Measurements from ENCODE around the gene THAP4. TPM values are rescaled to one million over a fixed set of nuclear protein-coding genes. Genes with fewer than 3 reads are reported as not detected.
"Not testable (repeated sequence)": the region's sequence is repeated elsewhere in the genome, so short reads cannot be mapped to it uniquely, and the experiment has no call there.

The THAP4 gene
- total RNA-seq, 1 experiment from 2014 or later: 94.8 TPM

GRCh38 chr2:241573741-241574140 lies 63.2 kb downstream of the THAP4 start:
- BruUV-seq (replicated peaks): no TSS peak
- no peak overlapping the region for H3K4me2 ChIP-seq
- no peaks in the 10 kb centered on the region for H3K27me3 ChIP-seq (ENCODE audit: insufficient read depth, low read depth)
- intact Hi-C loops (cut with micrococcal nuclease; ENCODE audit: unreplicated experiment): no loop called here
- no peak overlapping the region for H3K27ac ChIP-seq
- H3K4me1 ChIP-seq (replicated peaks; ENCODE audit: insufficient read depth): no peaks in the 10 kb centered on the region
- H3F3A ChIP-seq (ENCODE audit: insufficient read depth, low read depth): no peaks in the 10 kb centered on the region; the same call in 1 of the 2 replicates
- H4K20me1 ChIP-seq (ENCODE audit: insufficient read depth): no peaks in the 10 kb centered on the region
- H2AFZ ChIP-seq: no peak overlapping the region
- H3K4me3 ChIP-seq: no peak overlapping the region
- no peaks in the 10 kb centered on the region for H3K79me2 ChIP-seq (ENCODE audit: low read depth)
- no peak for DNase-seq
- H3K9me2 ChIP-seq (ENCODE audit: insufficient read depth): no peaks in the 10 kb centered on the region
- H3K36me3 ChIP-seq (ENCODE audit: low read depth): no peaks in the 10 kb centered on the region
- H3K9me3 ChIP-seq (ENCODE audit: insufficient read depth, low read depth): no peaks in the 10 kb centered on the region
- POLR2A ChIA-PET (ENCODE audit: unreplicated experiment): interaction anchor here (0.6 kb wide), 1 partner anchor 256 kb away, joined by 5 read pairs; no protein-coding TSS in a partner anchor
- CTCF ChIA-PET: no interaction called here
- TF ChIP-seq CTCF (conservative IDR thresholded peaks at IDR 0.05) (no peak), EZH2 (IDR thresholded peaks at IDR 0.05; ENCODE audit: low read depth) (no peak)

GRCh38 chr2:241572915-241573651 lies 63.9 kb downstream of the THAP4 start:
- H3K4me2 ChIP-seq; intact Hi-C loops (cut with micrococcal nuclease; ENCODE audit: unreplicated experiment); H3K36me3 ChIP-seq (ENCODE audit: low read depth); CTCF ChIA-PET; H3K27ac ChIP-seq; DNase-seq; H3K9me2 ChIP-seq (ENCODE audit: insufficient read depth); H2AFZ ChIP-seq; H3K4me3 ChIP-seq; H3K79me2 ChIP-seq (ENCODE audit: low read depth); POLR2A ChIA-PET (ENCODE audit: unreplicated experiment); H4K20me1 ChIP-seq (ENCODE audit: insufficient read depth); H3K27me3 ChIP-seq (ENCODE audit: insufficient read depth, low read depth); BruUV-seq (replicated peaks); H3K9me3 ChIP-seq (ENCODE audit: insufficient read depth, low read depth); H3F3A ChIP-seq (ENCODE audit: insufficient read depth, low read depth); H3K4me1 ChIP-seq (replicated peaks; ENCODE audit: insufficient read depth): not testable (repeated sequence)

GRCh38 chr2:241571821-241572620 lies 64.9 kb downstream of the THAP4 start:
- BruUV-seq (replicated peaks): no TSS peak
- Histone ChIP-seq H3K27ac (no peak overlapping the region), H3K9me2 (ENCODE audit: insufficient read depth) (no peaks in the 10 kb centered on the region), H3K4me2 (no peak overlapping the region), H2AFZ (no peak overlapping the region), H3K9me3 (ENCODE audit: insufficient read depth, low read depth) (no peaks in the 10 kb centered on the region), H3K4me3 (no peak overlapping the region), H3K36me3 (ENCODE audit: low read depth) (no peaks in the 10 kb centered on the region), H3K4me1 (replicated peaks; ENCODE audit: insufficient read depth) (no peaks in the 10 kb centered on the region), H3F3A (ENCODE audit: insufficient read depth, low read depth) (no peaks in the 10 kb centered on the region), H3K79me2 (ENCODE audit: low read depth) (no peaks in the 10 kb centered on the region), H4K20me1 (ENCODE audit: insufficient read depth) (no peaks in the 10 kb centered on the region), H3K27me3 (ENCODE audit: insufficient read depth, low read depth) (no peaks in the 10 kb centered on the region)
- POLR2A ChIA-PET (ENCODE audit: unreplicated experiment): no interaction called here
- no peak for TF ChIP-seq CTCF (conservative IDR thresholded peaks at IDR 0.05)
- TF ChIP-seq EZH2 (IDR thresholded peaks at IDR 0.05; ENCODE audit: low read depth): no peak
- intact Hi-C loops (cut with micrococcal nuclease; ENCODE audit: unreplicated experiment): no loop called here
- CTCF ChIA-PET: no interaction called here
- no peak for DNase-seq

Data from PC-9 (cell line).